ENCODE results near the gene GPR142.

GPR142 gene

DNA sequence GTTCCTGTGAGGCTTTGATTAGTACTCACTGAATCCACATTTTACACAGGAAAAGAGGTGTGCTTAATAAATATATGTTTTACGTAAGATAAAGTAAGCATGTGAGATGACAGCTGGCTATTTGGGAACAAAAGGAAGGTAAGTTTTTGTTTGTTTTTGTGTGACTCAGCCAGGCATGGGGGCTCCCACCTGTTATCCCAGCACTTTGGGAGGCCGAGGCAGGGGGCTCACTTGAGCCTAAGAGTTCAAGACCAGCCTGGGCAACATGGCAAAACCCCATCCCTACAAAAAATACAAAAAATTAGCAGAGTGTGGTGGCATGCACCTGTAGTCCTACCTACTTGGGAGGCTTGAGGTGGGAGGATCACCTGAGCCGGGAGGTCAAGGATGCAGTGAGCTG is 17.9 kb downstream of the GPR142 start:
- TF ChIP-seq CSDC2 (CRISPR knock-in tag; IDR thresholded peaks at IDR 0.05): no peak
- no peak for ATAC-seq

- no peak for ATAC-seq
- no peak for TF ChIP-seq ZNF565 (CRISPR knock-in tag; conservative IDR thresholded peaks at IDR 0.05; ENCODE audit: low read depth)
- no peak for TF ChIP-seq RARB (CRISPR knock-in tag; IDR thresholded peaks at IDR 0.05)
- no peak for TF ChIP-seq TOX (CRISPR knock-in tag; IDR thresholded peaks at IDR 0.05; ENCODE audit: borderline replicate concordance)
- TF ChIP-seq, protein P1, sequence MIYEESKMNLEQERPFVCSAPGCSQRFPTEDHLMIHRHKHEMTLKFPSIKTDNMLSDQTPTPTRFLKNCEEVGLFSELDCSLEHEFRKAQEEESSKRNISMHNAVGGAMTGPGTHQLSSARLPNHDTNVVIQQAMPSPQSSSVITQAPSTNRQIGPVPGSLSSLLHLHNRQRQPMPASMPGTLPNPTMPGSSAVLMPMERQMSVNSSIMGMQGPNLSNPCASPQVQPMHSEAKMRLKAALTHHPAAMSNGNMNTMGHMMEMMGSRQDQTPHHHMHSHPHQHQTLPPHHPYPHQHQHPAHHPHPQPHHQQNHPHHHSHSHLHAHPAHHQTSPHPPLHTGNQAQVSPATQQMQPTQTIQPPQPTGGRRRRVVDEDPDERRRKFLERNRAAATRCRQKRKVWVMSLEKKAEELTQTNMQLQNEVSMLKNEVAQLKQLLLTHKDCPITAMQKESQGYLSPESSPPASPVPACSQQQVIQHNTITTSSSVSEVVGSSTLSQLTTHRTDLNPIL (CRISPR knock-in tag; IDR thresholded peaks at IDR 0.05; ENCODE audit: low read depth): no peak
- TF ChIP-seq PPARA (CRISPR knock-in tag; IDR thresholded peaks at IDR 0.05; ENCODE audit: borderline replicate concordance): no peak
- TF ChIP-seq TCF4 (CRISPR knock-in tag; IDR thresholded peaks at IDR 0.05; ENCODE audit: borderline replicate concordance): no peak
- no peak for TF ChIP-seq ZNF8 (CRISPR knock-in tag; IDR thresholded peaks at IDR 0.05)
- TF ChIP-seq, protein P2, sequence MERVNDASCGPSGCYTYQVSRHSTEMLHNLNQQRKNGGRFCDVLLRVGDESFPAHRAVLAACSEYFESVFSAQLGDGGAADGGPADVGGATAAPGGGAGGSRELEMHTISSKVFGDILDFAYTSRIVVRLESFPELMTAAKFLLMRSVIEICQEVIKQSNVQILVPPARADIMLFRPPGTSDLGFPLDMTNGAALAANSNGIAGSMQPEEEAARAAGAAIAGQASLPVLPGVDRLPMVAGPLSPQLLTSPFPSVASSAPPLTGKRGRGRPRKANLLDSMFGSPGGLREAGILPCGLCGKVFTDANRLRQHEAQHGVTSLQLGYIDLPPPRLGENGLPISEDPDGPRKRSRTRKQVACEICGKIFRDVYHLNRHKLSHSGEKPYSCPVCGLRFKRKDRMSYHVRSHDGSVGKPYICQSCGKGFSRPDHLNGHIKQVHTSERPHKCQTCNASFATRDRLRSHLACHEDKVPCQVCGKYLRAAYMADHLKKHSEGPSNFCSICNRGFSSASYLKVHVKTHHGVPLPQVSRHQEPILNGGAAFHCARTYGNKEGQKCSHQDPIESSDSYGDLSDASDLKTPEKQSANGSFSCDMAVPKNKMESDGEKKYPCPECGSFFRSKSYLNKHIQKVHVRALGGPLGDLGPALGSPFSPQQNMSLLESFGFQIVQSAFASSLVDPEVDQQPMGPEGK (CRISPR knock-in tag; IDR thresholded peaks at IDR 0.05; ENCODE audit: borderline replicate concordance): no peak
- no peak for TF ChIP-seq GLIS3 (CRISPR knock-in tag; IDR thresholded peaks at IDR 0.05)
- TF ChIP-seq ISL1 (CRISPR knock-in tag; IDR thresholded peaks at IDR 0.05): no peak
- no peak for TF ChIP-seq ZNF70 (CRISPR knock-in tag; IDR thresholded peaks at IDR 0.05)
- TF ChIP-seq ZC3H10 (CRISPR knock-in tag; IDR thresholded peaks at IDR 0.05): no peak
- no peak for TF ChIP-seq CSRNP3 (CRISPR knock-in tag; IDR thresholded peaks at IDR 0.05)
- TF ChIP-seq BACH2 (CRISPR knock-in tag; IDR thresholded peaks at IDR 0.05; ENCODE audit: borderline replicate concordance): no peak
- TF ChIP-seq CSDC2 (CRISPR knock-in tag; IDR thresholded peaks at IDR 0.05): no peak
- TF ChIP-seq SNAI2 (CRISPR knock-in tag; IDR thresholded peaks at IDR 0.05): no peak
- no peak for TF ChIP-seq ZFP3 (CRISPR knock-in tag; IDR thresholded peaks at IDR 0.05)
- no peak for TF ChIP-seq TSHZ2 (CRISPR knock-in tag; IDR thresholded peaks at IDR 0.05)
- TF ChIP-seq ARNTL (CRISPR knock-in tag; IDR thresholded peaks at IDR 0.05; ENCODE audit: borderline replicate concordance, low read depth): no peak
These were observed 19.1 kb downstream of the GPR142 start for GRCh38 chr17:74386386-74386785.

GRCh38 chr17:74387365-74388218 is 20.3 kb downstream of the GPR142 start:
- ATAC-seq: no peak
- TF ChIP-seq ISL1 (CRISPR knock-in tag; IDR thresholded peaks at IDR 0.05) (no peak), ZC3H10 (CRISPR knock-in tag; IDR thresholded peaks at IDR 0.05) (no peak), ESRRG (CRISPR knock-in tag; IDR thresholded peaks at IDR 0.05) (no peak), ARNTL (CRISPR knock-in tag; IDR thresholded peaks at IDR 0.05; ENCODE audit: borderline replicate concordance, low read depth) (no peak)

DNA sequence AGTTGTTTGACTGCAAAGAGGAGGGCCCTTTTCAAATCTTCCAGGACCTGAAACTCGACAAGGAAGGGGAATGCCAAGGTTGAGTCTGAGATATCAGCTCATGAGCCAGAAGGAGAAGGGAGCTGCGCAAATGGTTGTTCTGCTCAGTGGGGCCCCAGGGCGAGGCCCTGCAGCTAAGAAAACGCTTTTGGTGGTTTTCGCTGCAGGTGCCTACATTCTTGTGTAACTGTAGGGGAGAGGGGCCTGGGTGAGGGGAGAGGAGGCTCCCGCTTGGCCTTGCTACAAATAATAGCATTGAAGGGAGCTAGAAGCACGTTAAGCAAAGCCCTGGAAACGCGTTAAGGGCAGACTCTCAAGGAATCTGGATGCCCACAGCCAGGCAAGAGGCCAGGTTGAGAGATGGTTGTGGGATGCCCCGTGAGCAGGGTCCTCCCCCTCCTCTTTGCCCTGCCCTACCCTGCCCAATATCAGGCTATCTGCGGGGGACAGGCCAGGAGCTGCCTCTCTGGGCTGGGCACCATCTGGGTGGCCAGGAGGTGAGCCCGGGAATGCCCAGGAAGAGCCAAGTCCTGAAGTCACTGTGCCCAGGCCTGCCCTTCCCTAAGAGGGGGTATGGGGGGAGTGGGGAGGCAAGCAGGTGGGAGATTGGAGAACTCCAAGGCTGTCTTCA is 21.9 kb downstream of the GPR142 start:
- no peak for ATAC-seq
- no peak for TF ChIP-seq SNAI2 (CRISPR knock-in tag; IDR thresholded peaks at IDR 0.05)
- TF ChIP-seq ESRRG (CRISPR knock-in tag; IDR thresholded peaks at IDR 0.05): no peak
- TF ChIP-seq, protein P2 (CRISPR knock-in tag; IDR thresholded peaks at IDR 0.05; ENCODE audit: borderline replicate concordance): no peak
- no peak for TF ChIP-seq RARB (CRISPR knock-in tag; IDR thresholded peaks at IDR 0.05)
- TF ChIP-seq ZFP30 (CRISPR knock-in tag; IDR thresholded peaks at IDR 0.05): no peak
- no peak for TF ChIP-seq ZNF565 (CRISPR knock-in tag; conservative IDR thresholded peaks at IDR 0.05; ENCODE audit: low read depth)
- TF ChIP-seq ZNF70 (CRISPR knock-in tag; IDR thresholded peaks at IDR 0.05): no peak
- TF ChIP-seq ZC3H10 (CRISPR knock-in tag; IDR thresholded peaks at IDR 0.05): no peak
- no peak for TF ChIP-seq CSRNP3 (CRISPR knock-in tag; IDR thresholded peaks at IDR 0.05)
- TF ChIP-seq ZFP3 (CRISPR knock-in tag; IDR thresholded peaks at IDR 0.05): no peak
